Neural progenitor cell (in vitro differentiated cells): ENCODE data around the gene CPNE1. TPM values are rescaled to one million over a fixed set of nuclear protein-coding genes. Genes with fewer than 3 reads are reported as not detected.

Experiments
- small RNA-seq: library from RNA; depleted of rRNA; stranded (forward); fragments of <200 nt; gene quantifications from one replicate; pipeline ENCODE3, GENCODE V24; 2015
- total RNA-seq: library from RNA; depleted of rRNA; stranded (reverse); fragments of >200 nt; gene quantifications from 2 replicates; pipeline ENCODE4 v1.2.3, GENCODE V29; 2015; ENCODE audit warnings: low replicate concordance

The CPNE1 gene
- total RNA-seq, 1 donor from 2014 or later: 140 TPM

Small RNAs within 50 kb of the gene (small RNA-seq; reads per million reads assigned to genes)
- gene RNU6-759P: not detected
- gene RPL37P1: not detected

Other genes starting within 250 kb of the CPNE1 start
- 0.28 and 0.43 TPM in 2 replicates for gene GDF5, start 226.7 kb downstream of the CPNE1 start, total RNA-seq
- gene CEP250, start 209.3 kb downstream of the CPNE1 start, total RNA-seq: 33.0 and 55.4 TPM in 2 replicates
- gene C20orf173, start 135.2 kb downstream of the CPNE1 start, total RNA-seq: not detected in 2 replicates
- 271 and 383 TPM in 2 replicates for gene ERGIC3, start 122.8 kb downstream of the CPNE1 start, total RNA-seq
- gene SPAG4, start 49.1 kb downstream of the CPNE1 start, total RNA-seq: 3.3 and 6.9 TPM in 2 replicates
- gene RBM12, start within 50 bp of the CPNE1 start, total RNA-seq: 82.8 and 112 TPM in 2 replicates
- gene NFS1, start 34.5 kb upstream of the CPNE1 start, total RNA-seq: 21.7 and 29.3 TPM in 2 replicates
- gene ROMO1, start 34.5 kb upstream of the CPNE1 start, total RNA-seq: 135 and 253 TPM in 2 replicates
- 359 and 555 TPM in 2 replicates for gene RBM39, start 77.4 kb upstream of the CPNE1 start, total RNA-seq
- gene PHF20, start 107.1 kb upstream of the CPNE1 start, total RNA-seq: 45.1 and 54.7 TPM in 2 replicates